Measurements from ENCODE around the gene CAMK2D.

Gene CAMK2D

DNA sequence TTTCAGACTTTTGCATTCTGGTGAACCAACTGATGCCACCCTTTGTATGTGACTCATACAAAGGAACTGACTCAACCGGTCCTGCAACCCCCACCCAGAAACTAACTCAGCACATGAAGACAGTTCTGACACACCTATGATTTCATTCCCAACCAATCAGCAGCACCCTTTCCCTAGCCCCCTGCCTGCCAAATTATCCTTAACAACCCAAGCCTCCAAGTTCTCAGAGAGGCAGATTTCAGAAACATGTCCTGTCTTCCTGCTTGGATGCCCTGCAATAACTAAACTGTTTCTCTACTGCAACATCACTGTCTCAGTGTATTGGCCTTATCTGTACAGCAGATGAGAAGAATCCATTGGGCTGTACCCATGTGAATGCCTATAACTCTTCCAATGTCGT, 284.7 kb downstream of the CAMK2D start:
- H3K9me3 Mint-ChIP-seq: peaks cover 21% of the 10 kb centered on the region
- DNase-seq (peak; percentile 30), ATAC-seq (peak; percentile 62)
- H3K27ac Mint-ChIP-seq: peak overlapping the region; percentile 59
- H3K27me3 Mint-ChIP-seq: no peaks in the 10 kb centered on the region
- no peak overlapping the region for H3K4me3 Mint-ChIP-seq
- H3K36me3 Mint-ChIP-seq (ENCODE audit: low read depth): peaks cover 64% of the 10 kb centered on the region
- H3K4me1 Mint-ChIP-seq: peaks cover 51% of the 10 kb centered on the region

GRCh38 chr4:113474017-113474416, 287.5 kb downstream of the CAMK2D start:
- DNase-seq (no peak), ATAC-seq (peak; percentile 95)
- Mint-ChIP-seq H3K27ac (peak overlapping the region; percentile 92), H3K4me1 (peaks cover 62% of the 10 kb centered on the region), H3K9me3 (peaks cover 16% of the 10 kb centered on the region), H3K27me3 (no peaks in the 10 kb centered on the region), H3K36me3 (ENCODE audit: low read depth) (peaks cover 66% of the 10 kb centered on the region), H3K4me3 (no peak overlapping the region)

DNA sequence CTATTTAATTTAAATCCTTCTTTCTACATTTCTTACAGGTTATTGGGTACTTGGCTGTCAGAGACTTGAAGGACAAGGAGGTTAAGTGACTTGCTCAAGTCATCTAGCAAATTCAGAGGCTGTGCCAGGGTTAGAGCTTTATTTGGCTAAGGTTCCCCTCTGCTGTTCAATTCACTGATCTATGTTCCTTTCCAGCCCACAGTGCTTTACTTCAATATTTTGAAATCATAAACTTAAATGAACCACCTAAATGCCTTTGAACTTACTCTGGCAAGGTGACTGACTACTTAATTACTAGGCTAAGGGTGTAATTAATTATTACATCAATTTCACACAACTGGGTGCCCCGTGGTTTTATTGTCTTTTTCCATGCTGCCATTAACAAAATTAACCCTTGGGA, 288.7 kb downstream of the CAMK2D start:
- Mint-ChIP-seq H3K4me1 (peaks cover 63% of the 10 kb centered on the region), H3K9me3 (peaks cover 10% of the 10 kb centered on the region), H3K27ac (peak overlapping the region; percentile 69), H3K27me3 (no peaks in the 10 kb centered on the region), H3K4me3 (no peak overlapping the region), H3K36me3 (ENCODE audit: low read depth) (peaks cover 62% of the 10 kb centered on the region)
- DNase-seq: no peak
- ATAC-seq: no peak

DNA sequence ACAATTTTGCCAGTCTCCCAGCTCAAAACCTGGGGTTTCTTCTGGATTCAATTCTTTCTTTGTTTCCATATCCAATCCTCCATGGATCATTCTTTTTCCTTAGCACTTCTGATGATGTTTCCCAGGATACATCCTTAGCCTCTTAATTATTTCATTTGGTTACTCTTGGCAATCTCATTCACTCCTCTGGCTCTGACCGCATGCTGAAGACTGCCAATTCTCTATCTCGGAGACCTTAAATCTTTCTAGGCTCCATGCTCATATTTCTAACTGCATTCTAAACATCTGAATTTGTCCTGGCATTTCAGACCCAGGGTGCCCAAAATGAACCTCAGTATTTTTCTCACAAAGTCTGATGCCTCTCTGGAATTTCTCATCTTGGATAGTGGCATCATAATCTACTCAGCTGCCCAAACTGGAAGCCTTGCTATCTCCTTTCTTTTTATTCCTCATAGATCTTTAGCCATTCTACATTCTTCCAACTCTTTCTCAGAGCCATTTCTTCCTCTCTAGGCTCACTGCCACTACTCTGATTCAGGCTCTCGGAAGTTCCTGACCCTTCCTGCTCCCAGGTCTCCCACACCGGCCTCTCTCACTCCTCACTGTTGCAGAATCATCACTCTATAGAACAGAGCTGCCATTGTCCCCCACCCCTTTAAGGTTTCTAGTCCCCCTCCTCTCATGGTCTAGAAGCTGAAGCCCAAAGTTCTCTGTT, 290.2 kb downstream of the CAMK2D start:
- Mint-ChIP-seq H3K27ac (no peak overlapping the region), H3K36me3 (ENCODE audit: low read depth) (peaks cover 48% of the 10 kb centered on the region), H3K4me3 (no peak overlapping the region), H3K9me3 (peaks cover 3% of the 10 kb centered on the region), H3K4me1 (peaks cover 57% of the 10 kb centered on the region), H3K27me3 (no peaks in the 10 kb centered on the region)
- ATAC-seq (no peak), DNase-seq (no peak)

DNA sequence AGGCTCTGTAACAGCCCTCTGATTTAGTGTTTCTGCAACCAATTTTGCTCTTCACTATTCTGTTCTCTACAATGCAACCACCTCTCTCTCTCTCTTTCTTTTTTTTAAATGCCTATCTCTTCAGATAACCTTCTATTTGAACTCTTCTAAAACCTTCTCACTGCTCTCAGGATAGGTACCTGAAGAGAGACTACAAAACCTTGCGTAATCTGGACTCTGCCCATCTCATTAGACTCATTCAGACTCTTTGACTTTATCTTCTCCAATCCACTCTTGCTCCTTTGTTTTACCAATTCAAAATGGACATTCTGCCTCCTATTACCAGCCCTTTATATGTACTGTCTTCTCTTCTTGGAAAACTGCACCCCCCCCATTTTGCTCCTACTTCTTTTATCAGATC, 291.6 kb downstream of the CAMK2D start:
- peaks cover 44% of the 10 kb centered on the region for H3K4me1 Mint-ChIP-seq
- H3K27ac Mint-ChIP-seq: peak overlapping the region; percentile 3
- no peaks in the 10 kb centered on the region for H3K9me3 Mint-ChIP-seq
- peaks cover 42% of the 10 kb centered on the region for H3K36me3 Mint-ChIP-seq (ENCODE audit: low read depth)
- no peak overlapping the region for H3K4me3 Mint-ChIP-seq
- no peak for DNase-seq
- H3K27me3 Mint-ChIP-seq: no peaks in the 10 kb centered on the region
- ATAC-seq: no peak

DNA sequence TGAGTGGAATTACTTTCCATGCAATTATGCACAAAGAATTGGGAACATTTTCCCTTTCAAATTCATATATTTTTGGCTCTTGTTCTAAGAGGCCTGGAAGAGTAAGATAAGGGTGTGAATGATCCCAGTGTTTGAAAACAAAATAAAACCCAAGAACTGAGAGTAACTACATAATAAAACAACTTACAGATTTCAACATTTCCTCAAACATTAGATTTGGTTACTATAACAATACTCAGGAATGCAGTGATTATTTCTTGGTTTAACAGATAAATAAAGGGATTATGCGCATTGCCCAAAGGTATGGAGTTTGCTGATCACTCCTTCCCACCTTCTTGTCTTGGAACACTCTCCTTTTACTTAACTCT, 292.5 kb downstream of the CAMK2D start:
- H3K36me3 Mint-ChIP-seq (ENCODE audit: low read depth): peaks cover 44% of the 10 kb centered on the region
- H3K27me3 Mint-ChIP-seq: no peaks in the 10 kb centered on the region
- H3K9me3 Mint-ChIP-seq: no peaks in the 10 kb centered on the region
- peaks cover 36% of the 10 kb centered on the region for H3K4me1 Mint-ChIP-seq
- DNase-seq: no peak
- no peak overlapping the region for H3K4me3 Mint-ChIP-seq
- no peak overlapping the region for H3K27ac Mint-ChIP-seq
- no peak for ATAC-seq

- H3K27ac Mint-ChIP-seq: peak overlapping the region; percentile 64
- ATAC-seq (peak; percentile 99), DNase-seq (peak; percentile 24)
- peaks cover 46% of the 10 kb centered on the region for H3K36me3 Mint-ChIP-seq (ENCODE audit: low read depth)
- no peaks in the 10 kb centered on the region for H3K9me3 Mint-ChIP-seq
- no peaks in the 10 kb centered on the region for H3K27me3 Mint-ChIP-seq
- H3K4me3 Mint-ChIP-seq: no peak overlapping the region
- peaks cover 32% of the 10 kb centered on the region for H3K4me1 Mint-ChIP-seq
Measured at GRCh38 chr4:113468165-113469022, 293.1 kb downstream of the CAMK2D start.

DNA sequence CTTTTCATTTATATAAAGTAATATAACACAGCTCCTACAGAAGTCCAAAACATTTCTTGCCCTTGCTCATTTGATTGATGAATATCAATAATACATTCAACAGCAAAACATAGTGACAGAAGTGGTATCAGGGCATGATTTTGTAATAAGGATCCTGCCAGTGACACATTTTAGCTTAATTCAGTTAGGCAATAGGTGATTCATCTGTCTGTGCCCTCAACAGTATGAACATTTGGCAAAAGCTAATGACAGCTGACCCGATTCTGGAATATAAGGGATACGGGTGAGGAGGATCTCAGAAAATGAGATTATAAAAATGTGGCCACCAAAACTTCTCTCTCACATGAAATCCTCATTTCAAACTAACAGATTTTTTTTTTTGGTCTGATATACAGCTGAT, 294.0 kb downstream of the CAMK2D start:
- Mint-ChIP-seq H3K27me3 (no peaks in the 10 kb centered on the region), H3K4me1 (peaks cover 25% of the 10 kb centered on the region), H3K4me3 (no peak overlapping the region), H3K27ac (no peak overlapping the region), H3K9me3 (no peaks in the 10 kb centered on the region), H3K36me3 (ENCODE audit: low read depth) (peaks cover 46% of the 10 kb centered on the region)
- ATAC-seq: no peak
- no peak for DNase-seq

DNA sequence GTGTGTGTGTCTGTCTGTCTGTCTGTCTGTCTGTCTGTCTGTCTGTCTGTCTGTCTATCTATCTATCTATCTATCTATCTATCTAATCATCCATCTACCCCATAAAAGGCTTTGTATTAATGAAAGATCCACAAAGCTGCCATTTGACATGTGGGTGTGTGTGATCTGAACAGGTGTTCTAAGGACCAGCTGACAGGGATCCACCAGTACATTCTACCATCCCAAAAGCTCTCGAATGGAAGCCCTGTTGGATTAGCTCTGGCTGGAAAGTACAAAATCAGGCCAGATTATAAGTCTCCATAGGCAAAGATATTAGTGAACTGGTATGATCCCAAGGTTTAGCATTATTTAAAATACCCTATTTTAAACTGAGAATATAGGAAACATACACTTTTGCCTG, 299.3 kb downstream of the CAMK2D start:
- no peak for ATAC-seq
- H3K4me1 Mint-ChIP-seq: peaks cover 14% of the 10 kb centered on the region
- no peak overlapping the region for H3K4me3 Mint-ChIP-seq
- H3K36me3 Mint-ChIP-seq (ENCODE audit: low read depth): peaks cover 48% of the 10 kb centered on the region
- H3K9me3 Mint-ChIP-seq: no peaks in the 10 kb centered on the region
- no peak for DNase-seq
- H3K27me3 Mint-ChIP-seq: no peaks in the 10 kb centered on the region
- no peak overlapping the region for H3K27ac Mint-ChIP-seq

DNA sequence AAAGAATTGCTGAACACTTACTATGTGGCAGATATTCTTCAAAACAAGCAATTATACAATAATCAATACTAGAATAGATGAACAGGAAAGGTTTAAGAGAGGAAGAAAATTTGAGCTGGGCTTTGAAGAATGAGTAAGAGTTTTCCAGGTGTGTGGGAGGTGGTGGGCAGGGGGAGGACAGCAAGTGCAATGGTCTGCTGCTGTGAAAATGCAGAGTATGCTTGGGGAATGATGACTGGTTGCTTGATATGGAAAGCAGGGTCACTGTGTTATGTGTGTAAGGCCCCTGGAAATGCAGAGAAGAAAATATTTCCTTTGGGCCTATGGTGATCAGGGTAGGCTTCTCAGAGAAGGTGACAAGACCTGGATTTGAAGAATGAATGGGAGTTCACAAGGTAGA, 300.3 kb downstream of the CAMK2D start:
- peaks cover 57% of the 10 kb centered on the region for H3K36me3 Mint-ChIP-seq (ENCODE audit: low read depth)
- H3K27ac Mint-ChIP-seq: peak overlapping the region; percentile 47
- no peaks in the 10 kb centered on the region for H3K27me3 Mint-ChIP-seq
- ATAC-seq: peak; percentile 68
- H3K4me3 Mint-ChIP-seq: no peak overlapping the region
- no peak for DNase-seq
- no peaks in the 10 kb centered on the region for H3K9me3 Mint-ChIP-seq
- peaks cover 14% of the 10 kb centered on the region for H3K4me1 Mint-ChIP-seq

DNA sequence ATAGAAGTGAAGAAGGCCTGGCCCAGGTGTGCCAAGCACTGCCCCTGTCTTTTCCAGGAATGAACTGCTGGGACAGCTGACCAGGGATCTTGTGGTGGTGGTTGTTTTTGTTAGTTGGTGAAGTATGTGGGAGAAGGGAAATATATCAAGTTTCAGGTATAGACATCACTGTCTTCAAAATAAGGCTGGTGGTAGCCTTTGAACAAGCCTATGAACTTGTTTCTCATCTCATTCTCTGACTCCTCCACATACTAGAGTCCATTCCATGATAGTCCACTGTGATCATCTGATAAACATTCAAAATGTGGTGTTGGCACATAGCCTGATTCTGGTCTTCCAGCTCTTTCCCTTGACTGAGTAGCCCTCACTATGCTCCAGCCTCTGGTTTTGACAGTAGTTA, 303.7 kb downstream of the CAMK2D start:
- H3K4me3 Mint-ChIP-seq: no peak overlapping the region
- peaks cover 28% of the 10 kb centered on the region for H3K4me1 Mint-ChIP-seq
- H3K9me3 Mint-ChIP-seq: no peaks in the 10 kb centered on the region
- no peak for ATAC-seq
- H3K27ac Mint-ChIP-seq: no peak overlapping the region
- H3K27me3 Mint-ChIP-seq: no peaks in the 10 kb centered on the region
- H3K36me3 Mint-ChIP-seq (ENCODE audit: low read depth): peaks cover 62% of the 10 kb centered on the region
- DNase-seq: no peak

GRCh38 chr4:113457121-113457520, 304.4 kb downstream of the CAMK2D start:
- Mint-ChIP-seq H3K27ac (peak overlapping the region; percentile 36), H3K36me3 (ENCODE audit: low read depth) (peaks cover 64% of the 10 kb centered on the region)

GRCh38 chr4:113455061-113455460, 306.5 kb downstream of the CAMK2D start:
- H3K27ac Mint-ChIP-seq: no peak overlapping the region
- H3K27me3 Mint-ChIP-seq: no peaks in the 10 kb centered on the region
- H3K4me3 Mint-ChIP-seq: no peak overlapping the region
- ATAC-seq: no peak
- peaks cover 63% of the 10 kb centered on the region for H3K36me3 Mint-ChIP-seq (ENCODE audit: low read depth)
- H3K9me3 Mint-ChIP-seq: no peaks in the 10 kb centered on the region
- H3K4me1 Mint-ChIP-seq: peaks cover 18% of the 10 kb centered on the region
- DNase-seq: no peak

More at GRCh38 chr4:113457121-113457520, 304.4 kb downstream of the CAMK2D start:
- H3K9me3 Mint-ChIP-seq: no peaks in the 10 kb centered on the region
- peaks cover 30% of the 10 kb centered on the region for H3K4me1 Mint-ChIP-seq
- H3K4me3 Mint-ChIP-seq: no peak overlapping the region
- DNase-seq (no peak), ATAC-seq (no peak)
- H3K27me3 Mint-ChIP-seq: no peaks in the 10 kb centered on the region

- no peak for ATAC-seq
- H3K9me3 Mint-ChIP-seq: no peaks in the 10 kb centered on the region
- peaks cover 46% of the 10 kb centered on the region for H3K36me3 Mint-ChIP-seq (ENCODE audit: low read depth)
- H3K27me3 Mint-ChIP-seq: no peaks in the 10 kb centered on the region
- peak overlapping the region; percentile 10 for H3K27ac Mint-ChIP-seq
- no peak overlapping the region for H3K4me3 Mint-ChIP-seq
- DNase-seq: no peak
- H3K4me1 Mint-ChIP-seq: peaks cover 16% of the 10 kb centered on the region
Measured at GRCh38 chr4:113452868-113453620, 308.5 kb downstream of the CAMK2D start.
